Activated effector memory CD4-positive, alpha-beta T cell treated with anti-CD3 and anti-CD28 coated beads, Interleukin-2, amount 50 U/mL, for 16 hours (primary cell): ENCODE results near the gene VARS1.
A peak's percentile ranks its signal among the peaks of the same experiment; 100 is the strongest.
"Not testable (repeated sequence)": the region's sequence is repeated elsewhere in the genome, so short reads cannot be mapped to it uniquely, and the experiment has no call there.

Experiments used
- DNase-seq: peaks from one replicate; pipeline ENCODE4 v3.0.0-alpha.2; 2020

VARS1 gene

GRCh38 chr6:31795616-31796298 lies at the start of gene VARS1:
Gene VARS1 (minus strand): TSS chr6:31795752. CDS start chr6:31795217, 535 bp downstream.
- DNase-seq: peak; percentile 95

GRCh38 chr6:31844507-31844906 lies 49.0 kb upstream of the VARS1 start:
- no peak for DNase-seq

- DNase-seq: no peak
These were observed 46.5 kb upstream of the VARS1 start for GRCh38 chr6:31842053-31842452.

- DNase-seq: not testable (repeated sequence)
These were observed 44.2 kb upstream of the VARS1 start for GRCh38 chr6:31839779-31840126.

- DNase-seq: no peak
These were observed 43.4 kb upstream of the VARS1 start for GRCh38 chr6:31838968-31839367.

GRCh38 chr6:31838114-31838553 lies 42.6 kb upstream of the VARS1 start:
- DNase-seq: not testable (repeated sequence)

- DNase-seq: no peak
These were observed 42.0 kb upstream of the VARS1 start for GRCh38 chr6:31837369-31838113.

GRCh38 chr6:31836474-31837368 lies 41.2 kb upstream of the VARS1 start:
- DNase-seq: no peak

GRCh38 chr6:31836047-31836473 lies 40.5 kb upstream of the VARS1 start:
- no peak for DNase-seq

GRCh38 chr6:31834367-31835250 lies 39.1 kb upstream of the VARS1 start:
- DNase-seq: peak; percentile 92

- no peak for DNase-seq
These were observed 36.0 kb upstream of the VARS1 start for GRCh38 chr6:31831350-31832215.

GRCh38 chr6:31830886-31831335 lies 35.4 kb upstream of the VARS1 start:
- no peak for DNase-seq

GRCh38 chr6:31829633-31830283 lies 34.2 kb upstream of the VARS1 start:
- DNase-seq: no peak

GRCh38 chr6:31827286-31828079 lies 31.9 kb upstream of the VARS1 start, which contains the start of gene HSPA1B:
Gene HSPA1B (plus strand): TSS chr6:31827738. CDS start chr6:31827951, 213 bp downstream.
- peak; percentile 97 for DNase-seq

GRCh38 chr6:31826793-31827285 lies 31.3 kb upstream of the VARS1 start:
- DNase-seq: peak; percentile 80

GRCh38 chr6:31825553-31825952 lies 30.0 kb upstream of the VARS1 start:
- DNase-seq: no peak

- DNase-seq: not testable (repeated sequence)
These were observed 28.1 kb upstream of the VARS1 start for GRCh38 chr6:31823592-31824196.

GRCh38 chr6:31822036-31822821 lies 26.7 kb upstream of the VARS1 start:
- DNase-seq: peak; percentile 88
